GM23338 (cell line): ENCODE results near the gene MACROD1. TPM values are rescaled to one million over a fixed set of nuclear protein-coding genes. Genes with fewer than 3 reads are reported as not detected.

Experiments
- ATAC-seq: fragments of 200-7000 bp; cut with Tn5 transposase; 3 replicates; pipeline ENCODE4 v1.9.1; 2020
- DNase-seq: peaks from one replicate; pipeline ENCODE4 v3.0.0-alpha.2; 2015; ENCODE audit warnings: low spot score
- H2AFZ ChIP-seq: fragments of 200-600 bp; sonication (generic); 2 replicates; pipeline ENCODE4 v1.8.0; 2016; ENCODE audit warnings: antibody characterized with exemption, mild to moderate bottlenecking, moderate library complexity
- H3F3A ChIP-seq: fragments of 200-600 bp; sonication (generic); replicated peaks from 2 replicates; pipeline ENCODE4 v1.8.0; 2017; ENCODE audit warnings: antibody characterized with exemption, mixed run types, low read depth
- H3K27ac ChIP-seq: fragments of 200-600 bp; sonication (generic); 2 replicates; pipeline ENCODE4 v1.6.1; 2016; ENCODE audit warnings: low read depth
- H3K27me3 ChIP-seq: fragments of 200-600 bp; sonication (generic); 2 replicates; pipeline ENCODE4 v1.8.0; 2016; ENCODE audit warnings: mild to moderate bottlenecking, mixed run types, moderate library complexity; ENCODE audit not compliant: insufficient read depth
- H3K36me3 ChIP-seq: fragments of 200-600 bp; sonication (generic); 2 replicates; pipeline ENCODE4 v1.8.0; 2016; ENCODE audit warnings: mild to moderate bottlenecking; ENCODE audit not compliant: insufficient read depth
- H3K4me1 ChIP-seq: fragments of 200-600 bp; sonication (generic); 2 replicates; pipeline ENCODE4 v1.8.0; 2016; ENCODE audit warnings: mild to moderate bottlenecking, moderate library complexity; ENCODE audit not compliant: insufficient read depth
- H3K4me2 ChIP-seq: fragments of 200-600 bp; sonication (generic); 2 replicates; pipeline ENCODE4 v1.7.1; 2017; ENCODE audit warnings: mixed run types
- H3K4me3 ChIP-seq: fragments of 200-600 bp; sonication (generic); 2 replicates; pipeline ENCODE4 v1.6.1; 2016; ENCODE audit warnings: mixed run types
- H3K79me2 ChIP-seq: fragments of 200-600 bp; sonication (generic); replicated peaks from 2 replicates; pipeline ENCODE4 v1.8.0; 2017; ENCODE audit warnings: mild to moderate bottlenecking; ENCODE audit not compliant: insufficient read depth
- H3K9me2 ChIP-seq: fragments of 200-600 bp; sonication (generic); 2 replicates; pipeline ENCODE4 v1.8.0; 2017; ENCODE audit not compliant: insufficient read depth
- H4K20me1 ChIP-seq: fragments of 200-600 bp; sonication (generic); replicated peaks from 2 replicates; pipeline ENCODE4 v1.8.0; 2017; ENCODE audit warnings: mild to moderate bottlenecking; ENCODE audit not compliant: insufficient read depth
- H3K27ac Mint-ChIP-seq: 2 replicates; pipeline ENCODE4 v1.8.0; 2020; ENCODE audit warnings: inconsistent platforms, mild to moderate bottlenecking, moderate library complexity, mixed read lengths
- H3K27me3 Mint-ChIP-seq: 3 replicates; pipeline ENCODE4 v1.8.0; 2022; ENCODE audit warnings: low read depth, mild to moderate bottlenecking, moderate library complexity, mixed read lengths, inconsistent platforms; ENCODE audit not compliant: insufficient read depth, poor library complexity
- H3K36me3 Mint-ChIP-seq: 3 replicates; pipeline ENCODE4 v1.8.0; 2021; ENCODE audit warnings: low read depth, mild to moderate bottlenecking, inconsistent platforms, moderate library complexity, mixed read lengths
- H3K4me1 Mint-ChIP-seq: 3 replicates; pipeline ENCODE4 v1.8.0; 2020; ENCODE audit warnings: mild to moderate bottlenecking, inconsistent platforms, mixed read lengths
- H3K4me3 Mint-ChIP-seq: 3 replicates; pipeline ENCODE4 v1.8.0; 2021; ENCODE audit warnings: moderate library complexity, mild to moderate bottlenecking, inconsistent platforms, mixed read lengths
- H3K9me3 Mint-ChIP-seq: 3 replicates; pipeline ENCODE4 v1.8.0; 2020; ENCODE audit warnings: moderate library complexity, mild to moderate bottlenecking, inconsistent platforms, mixed read lengths
- CREB1 ChIP-seq: fragments of 250-450 bp; sonication (Bioruptor Pico); IDR thresholded peaks from 2 replicates; pipeline ENCODE4 v1.5.0; 2020; ENCODE audit warnings: low read depth, mild to moderate bottlenecking, moderate library complexity
- EZH2 ChIP-seq: fragments of 200-600 bp; sonication (generic); IDR thresholded peaks from one replicate; pipeline ENCODE4 v1.8.0; 2017; ENCODE audit warnings: antibody characterized with exemption, mild to moderate bottlenecking, low read depth; ENCODE audit not compliant: unreplicated experiment
- EZH2phosphoT487 ChIP-seq: fragments of 200-600 bp; sonication (generic); IDR thresholded peaks from one replicate; pipeline ENCODE4 v1.8.1; 2018; ENCODE audit warnings: antibody characterized with exemption; ENCODE audit not compliant: unreplicated experiment
- JUNB ChIP-seq: IDR thresholded peaks from one replicate; pipeline ENCODE4 v1.6.1; 2016; ENCODE audit warnings: antibody characterized with exemption; ENCODE audit not compliant: unreplicated experiment
- NANOG ChIP-seq: IDR thresholded peaks from 2 replicates; pipeline ENCODE4 v1.6.1; 2016; ENCODE audit warnings: antibody characterized with exemption, borderline replicate concordance
- POLR2AphosphoS5 ChIP-seq: IDR thresholded peaks from 2 replicates; pipeline ENCODE4 v1.6.1; 2016; ENCODE audit warnings: antibody characterized with exemption, low read depth
- STAT1 ChIP-seq: IDR thresholded peaks from one replicate; pipeline ENCODE4 v1.6.1; 2016; ENCODE audit warnings: antibody characterized with exemption; ENCODE audit not compliant: unreplicated experiment
- ZNF331 ChIP-seq: fragments of 250-450 bp; sonication (Bioruptor Pico); IDR thresholded peaks from 2 replicates; pipeline ENCODE4 v1.5.0; 2020; ENCODE audit warnings: low read depth, mild to moderate bottlenecking, moderate library complexity
- polyA plus RNA-seq: library from polyadenylated mRNA; unstranded; fragments of >200 nt; fragmentation: Nextera tagmentation; extraction: Ambion mirVana; gene quantifications from 2 replicates; pipeline ENCODE4 v1.2.1, GENCODE V29; 2016
- total RNA-seq: library from RNA; depleted of rRNA; stranded (reverse); fragments of >200 nt; shearing (Covaris generic); gene quantifications from 2 replicates; pipeline ENCODE4 v1.2.3, GENCODE V29; 2014
- TF ChIP-seq, protein P1 (sequence below): IDR thresholded peaks from 2 replicates; pipeline ENCODE4 v1.6.1; 2016; ENCODE audit warnings: antibody characterized with exemption
- TF ChIP-seq, protein P2 (sequence below): IDR thresholded peaks from one replicate; pipeline ENCODE4 v1.6.1; 2018; ENCODE audit warnings: antibody characterized with exemption; ENCODE audit not compliant: unreplicated experiment

MACROD1 gene
- total and polyA plus RNA-seq, 2 experiments from 2014 or later: 33.0 to 51.6 TPM

DNA sequence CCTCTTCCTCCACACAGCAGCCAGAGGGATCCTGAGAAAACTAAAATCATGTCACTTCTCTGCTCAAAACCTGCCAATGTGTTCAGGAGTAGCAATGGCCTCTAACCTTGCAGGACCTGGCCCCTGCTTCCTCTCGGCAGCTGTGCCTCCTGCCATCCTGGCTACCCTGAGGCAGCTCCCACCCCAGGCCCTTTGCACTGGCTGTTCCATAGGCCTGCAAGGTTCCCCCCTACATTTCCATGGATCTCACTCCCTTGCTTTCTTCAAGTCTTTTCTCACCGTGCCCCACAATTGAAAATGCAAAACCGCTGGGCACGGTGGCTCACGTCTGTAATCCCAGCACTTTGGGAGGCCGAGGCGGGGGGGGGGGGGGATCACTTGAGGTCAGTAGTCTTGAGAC is 18.0 kb upstream of the MACROD1 start:
- H3F3A ChIP-seq: peaks cover 32% of the 10 kb centered on the region
- Mint-ChIP-seq H3K27ac (no peak overlapping the region; the same call in 1 of the 2 replicates), H3K4me3 (peak overlapping the region; percentile 98; the same call in 2 of the 3 replicates), H3K27me3 (peaks cover 31% of the 10 kb centered on the region), H3K9me3 (no peaks in the 10 kb centered on the region), H3K4me1 (peaks cover 28% of the 10 kb centered on the region), H3K36me3 (peaks cover 37% of the 10 kb centered on the region)
- H4K20me1 ChIP-seq: peaks cover 26% of the 10 kb centered on the region
- DNase-seq (no peak), ATAC-seq (no peak)
- H3K79me2 ChIP-seq: peaks cover 23% of the 10 kb centered on the region
- H2AFZ ChIP-seq: no peak overlapping the region
- H3K4me1 ChIP-seq: peaks cover 18% of the 10 kb centered on the region; the same call in 1 of the 2 replicates
- H3K27ac ChIP-seq: no peak overlapping the region
- H3K4me2 ChIP-seq: peak overlapping the region; percentile 92; the same call in 1 of the 2 replicates
- no peaks in the 10 kb centered on the region for H3K9me2 ChIP-seq
- peak overlapping the region; percentile 78; the same call in 1 of the 2 replicates for H3K4me3 ChIP-seq
- H3K27me3 ChIP-seq: no peaks in the 10 kb centered on the region
- peaks cover 3% of the 10 kb centered on the region; the same call in 1 of the 2 replicates for H3K36me3 ChIP-seq
- no peak for TF ChIP-seq EZH2phosphoT487
- TF ChIP-seq CREB1 (CRISPR knock-in tag): no peak
- TF ChIP-seq POLR2AphosphoS5: no peak
- TF ChIP-seq EZH2: no peak
- no peak for TF ChIP-seq JUNB
- TF ChIP-seq STAT1: no peak
- TF ChIP-seq, protein P1, sequence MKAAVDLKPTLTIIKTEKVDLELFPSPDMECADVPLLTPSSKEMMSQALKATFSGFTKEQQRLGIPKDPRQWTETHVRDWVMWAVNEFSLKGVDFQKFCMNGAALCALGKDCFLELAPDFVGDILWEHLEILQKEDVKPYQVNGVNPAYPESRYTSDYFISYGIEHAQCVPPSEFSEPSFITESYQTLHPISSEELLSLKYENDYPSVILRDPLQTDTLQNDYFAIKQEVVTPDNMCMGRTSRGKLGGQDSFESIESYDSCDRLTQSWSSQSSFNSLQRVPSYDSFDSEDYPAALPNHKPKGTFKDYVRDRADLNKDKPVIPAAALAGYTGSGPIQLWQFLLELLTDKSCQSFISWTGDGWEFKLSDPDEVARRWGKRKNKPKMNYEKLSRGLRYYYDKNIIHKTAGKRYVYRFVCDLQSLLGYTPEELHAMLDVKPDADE: no peak
- TF ChIP-seq NANOG: no peak
- TF ChIP-seq, protein P2, sequence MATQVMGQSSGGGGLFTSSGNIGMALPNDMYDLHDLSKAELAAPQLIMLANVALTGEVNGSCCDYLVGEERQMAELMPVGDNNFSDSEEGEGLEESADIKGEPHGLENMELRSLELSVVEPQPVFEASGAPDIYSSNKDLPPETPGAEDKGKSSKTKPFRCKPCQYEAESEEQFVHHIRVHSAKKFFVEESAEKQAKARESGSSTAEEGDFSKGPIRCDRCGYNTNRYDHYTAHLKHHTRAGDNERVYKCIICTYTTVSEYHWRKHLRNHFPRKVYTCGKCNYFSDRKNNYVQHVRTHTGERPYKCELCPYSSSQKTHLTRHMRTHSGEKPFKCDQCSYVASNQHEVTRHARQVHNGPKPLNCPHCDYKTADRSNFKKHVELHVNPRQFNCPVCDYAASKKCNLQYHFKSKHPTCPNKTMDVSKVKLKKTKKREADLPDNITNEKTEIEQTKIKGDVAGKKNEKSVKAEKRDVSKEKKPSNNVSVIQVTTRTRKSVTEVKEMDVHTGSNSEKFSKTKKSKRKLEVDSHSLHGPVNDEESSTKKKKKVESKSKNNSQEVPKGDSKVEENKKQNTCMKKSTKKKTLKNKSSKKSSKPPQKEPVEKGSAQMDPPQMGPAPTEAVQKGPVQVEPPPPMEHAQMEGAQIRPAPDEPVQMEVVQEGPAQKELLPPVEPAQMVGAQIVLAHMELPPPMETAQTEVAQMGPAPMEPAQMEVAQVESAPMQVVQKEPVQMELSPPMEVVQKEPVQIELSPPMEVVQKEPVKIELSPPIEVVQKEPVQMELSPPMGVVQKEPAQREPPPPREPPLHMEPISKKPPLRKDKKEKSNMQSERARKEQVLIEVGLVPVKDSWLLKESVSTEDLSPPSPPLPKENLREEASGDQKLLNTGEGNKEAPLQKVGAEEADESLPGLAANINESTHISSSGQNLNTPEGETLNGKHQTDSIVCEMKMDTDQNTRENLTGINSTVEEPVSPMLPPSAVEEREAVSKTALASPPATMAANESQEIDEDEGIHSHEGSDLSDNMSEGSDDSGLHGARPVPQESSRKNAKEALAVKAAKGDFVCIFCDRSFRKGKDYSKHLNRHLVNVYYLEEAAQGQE: no peak
- TF ChIP-seq ZNF331 (CRISPR knock-in tag): no peak
